Measurements from ENCODE around the gene ESRRB.

The ESRRB gene

GRCh38 chr14:76547831-76548230 is 171.9 kb downstream of the ESRRB start:
- H3K27me3 ChIP-seq (ENCODE audit: insufficient read depth, low read length, poor library complexity, severe bottlenecking) = no peaks in the 10 kb centered on the region
- H3K4me1 ChIP-seq (ENCODE audit: insufficient read depth, low read length, poor library complexity, severe bottlenecking) = no peaks in the 10 kb centered on the region
- no peak overlapping the region for H3K4me2 ChIP-seq (ENCODE audit: low read depth, low read length, poor library complexity, severe bottlenecking)
- H2AFZ ChIP-seq (ENCODE audit: low read length) = no peak overlapping the region
- H3K9me2 ChIP-seq (replicated peaks; ENCODE audit: low read depth, low read length) = no peaks in the 10 kb centered on the region
- no peaks in the 10 kb centered on the region for H3K9me3 ChIP-seq (ENCODE audit: insufficient read depth, low read depth, low read length)
- no peaks in the 10 kb centered on the region for H4K20me1 ChIP-seq (ENCODE audit: insufficient read depth, low read length, poor library complexity, severe bottlenecking)
- TF ChIP-seq EZH2phosphoT487 (IDR thresholded peaks at IDR 0.05; ENCODE audit: borderline replicate concordance) (no peak), CTCF (conservative IDR thresholded peaks at IDR 0.05; ENCODE audit: low read length) (no peak)
- H3K36me3 ChIP-seq (ENCODE audit: insufficient read depth, low read length) = no peaks in the 10 kb centered on the region
- H3K79me2 ChIP-seq (ENCODE audit: insufficient read depth, low read length) = no peaks in the 10 kb centered on the region
- no peak overlapping the region for H3K9ac ChIP-seq (ENCODE audit: low read depth, low read length, poor library complexity, severe bottlenecking)
- H3K4me3 ChIP-seq (ENCODE audit: low read length, poor library complexity, severe bottlenecking) = no peak overlapping the region
- no peaks in the 10 kb centered on the region for H3F3A ChIP-seq (ENCODE audit: low read depth)

DNA sequence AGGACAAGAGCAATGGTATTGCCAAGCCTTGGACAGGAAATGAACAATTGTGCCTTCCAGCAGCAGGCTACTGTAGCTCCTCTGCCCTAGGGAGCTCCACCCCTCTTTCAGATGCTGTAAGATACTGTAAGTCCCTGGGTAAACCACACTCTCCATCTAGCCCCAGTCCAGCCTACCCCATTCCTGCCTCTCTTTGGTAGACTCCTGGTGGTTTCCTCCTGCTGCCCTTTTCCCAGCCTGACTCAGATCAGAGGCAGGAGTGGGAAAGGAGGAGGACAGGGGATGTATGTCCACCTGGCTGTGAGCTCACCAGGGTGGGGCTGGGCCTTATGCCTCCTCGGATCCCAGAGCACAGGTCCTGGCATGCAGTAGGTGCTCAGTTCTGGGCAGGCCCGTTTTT is 174.6 kb downstream of the ESRRB start:
- Histone ChIP-seq H3K9ac (ENCODE audit: low read depth, low read length, poor library complexity, severe bottlenecking) (no peak overlapping the region), H3K9me3 (ENCODE audit: insufficient read depth, low read depth, low read length) (no peaks in the 10 kb centered on the region), H3K4me1 (ENCODE audit: insufficient read depth, low read length, poor library complexity, severe bottlenecking) (no peaks in the 10 kb centered on the region), H3K79me2 (ENCODE audit: insufficient read depth, low read length) (no peaks in the 10 kb centered on the region), H3K36me3 (ENCODE audit: insufficient read depth, low read length) (no peaks in the 10 kb centered on the region), H4K20me1 (ENCODE audit: insufficient read depth, low read length, poor library complexity, severe bottlenecking) (no peaks in the 10 kb centered on the region), H3K4me2 (ENCODE audit: low read depth, low read length, poor library complexity, severe bottlenecking) (no peak overlapping the region), H2AFZ (ENCODE audit: low read length) (no peak overlapping the region), H3F3A (ENCODE audit: low read depth) (no peaks in the 10 kb centered on the region), H3K27me3 (ENCODE audit: insufficient read depth, low read length, poor library complexity, severe bottlenecking) (no peaks in the 10 kb centered on the region), H3K9me2 (replicated peaks; ENCODE audit: low read depth, low read length) (no peaks in the 10 kb centered on the region), H3K4me3 (ENCODE audit: low read length, poor library complexity, severe bottlenecking) (no peak overlapping the region)
- TF ChIP-seq EZH2phosphoT487 (IDR thresholded peaks at IDR 0.05; ENCODE audit: borderline replicate concordance) (no peak), CTCF (conservative IDR thresholded peaks at IDR 0.05; ENCODE audit: low read length) (no peak)

DNA sequence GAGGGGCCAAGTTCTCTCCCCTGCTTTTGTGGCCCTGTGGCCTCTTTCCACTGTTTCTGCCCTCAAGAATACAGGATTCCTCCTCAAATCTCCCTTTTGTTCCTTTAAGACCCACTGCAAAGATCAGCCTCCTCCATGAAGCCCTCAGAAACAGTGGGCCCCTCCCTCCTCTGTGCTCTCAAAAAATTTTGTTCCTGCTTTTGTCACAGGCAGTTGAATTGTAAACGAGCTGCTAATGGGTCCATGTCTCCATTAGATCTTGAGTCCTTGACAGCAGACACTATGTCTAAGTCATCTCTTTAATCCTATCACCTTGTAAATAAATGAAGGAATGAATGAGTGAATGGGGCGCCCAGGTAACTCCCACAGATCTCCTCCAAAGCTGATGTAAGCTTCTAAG is 175.2 kb downstream of the ESRRB start:
- Histone ChIP-seq H3F3A (ENCODE audit: low read depth) (no peaks in the 10 kb centered on the region), H3K27me3 (ENCODE audit: insufficient read depth, low read length, poor library complexity, severe bottlenecking) (no peaks in the 10 kb centered on the region), H3K4me1 (ENCODE audit: insufficient read depth, low read length, poor library complexity, severe bottlenecking) (no peaks in the 10 kb centered on the region), H4K20me1 (ENCODE audit: insufficient read depth, low read length, poor library complexity, severe bottlenecking) (no peaks in the 10 kb centered on the region), H3K9me2 (replicated peaks; ENCODE audit: low read depth, low read length) (no peaks in the 10 kb centered on the region), H3K4me2 (ENCODE audit: low read depth, low read length, poor library complexity, severe bottlenecking) (no peak overlapping the region), H3K36me3 (ENCODE audit: insufficient read depth, low read length) (no peaks in the 10 kb centered on the region), H2AFZ (ENCODE audit: low read length) (no peak overlapping the region), H3K79me2 (ENCODE audit: insufficient read depth, low read length) (no peaks in the 10 kb centered on the region), H3K9me3 (ENCODE audit: insufficient read depth, low read depth, low read length) (no peaks in the 10 kb centered on the region), H3K4me3 (ENCODE audit: low read length, poor library complexity, severe bottlenecking) (no peak overlapping the region), H3K9ac (ENCODE audit: low read depth, low read length, poor library complexity, severe bottlenecking) (no peak overlapping the region)
- no peak for TF ChIP-seq CTCF (conservative IDR thresholded peaks at IDR 0.05; ENCODE audit: low read length)
